DOHH2 (cell line): ENCODE measurements around the gene PLA2G3.

Experiments used
- H3F3A ChIP-seq: fragments of 200-600 bp; sonication (generic), shearing (Covaris generic); 2 replicates; pipeline ENCODE4 v1.6.0; 2016; ENCODE audit warnings: antibody characterized with exemption, mild to moderate bottlenecking; ENCODE audit not compliant: control insufficient read depth, insufficient read depth
- H3K27ac ChIP-seq: fragments of 200-600 bp; sonication (generic); 2 replicates; pipeline ENCODE4 v1.5.1; 2014; ENCODE audit warnings: low read depth, mild to moderate bottlenecking, low read length, moderate library complexity
- H3K27me3 ChIP-seq: fragments of 200-600 bp; sonication (generic); 2 replicates; pipeline ENCODE4 v1.6.1; 2014; ENCODE audit warnings: mild to moderate bottlenecking, low read length, mixed read lengths; ENCODE audit not compliant: control insufficient read depth
- H3K36me3 ChIP-seq: fragments of 200-600 bp; sonication (generic); 2 replicates; pipeline ENCODE4 v1.6.1; 2014; ENCODE audit warnings: mild to moderate bottlenecking, low read length, moderate library complexity, mixed read lengths; ENCODE audit not compliant: control insufficient read depth
- H3K4me1 ChIP-seq: fragments of 200-600 bp; sonication (generic); 2 replicates; pipeline ENCODE4 v1.6.1; 2014; ENCODE audit warnings: mild to moderate bottlenecking, low read length, mixed read lengths; ENCODE audit not compliant: control insufficient read depth
- H3K4me2 ChIP-seq: fragments of 200-600 bp; sonication (generic); 2 replicates; pipeline ENCODE4 v1.6.0; 2014; ENCODE audit warnings: mild to moderate bottlenecking, low read length, moderate library complexity
- H3K4me3 ChIP-seq: fragments of 200-600 bp; sonication (generic); 2 replicates; pipeline ENCODE4 v1.5.1; 2014; ENCODE audit warnings: mild to moderate bottlenecking, low read length, mixed read lengths
- H3K79me2 ChIP-seq: fragments of 200-600 bp; sonication (generic); 2 replicates; pipeline ENCODE4 v1.6.1; 2014; ENCODE audit warnings: mild to moderate bottlenecking, low read length, mixed read lengths; ENCODE audit not compliant: control insufficient read depth
- H3K9me2 ChIP-seq: fragments of 200-600 bp; sonication (generic); replicated peaks from 2 replicates; pipeline ENCODE4 v1.6.1; 2014; ENCODE audit warnings: mild to moderate bottlenecking, low read length, mixed read lengths; ENCODE audit not compliant: control insufficient read depth
- H3K9me3 ChIP-seq: fragments of 200-600 bp; sonication (generic); 2 replicates; pipeline ENCODE4 v1.6.1; 2014; ENCODE audit warnings: antibody characterized with exemption, low read length, mixed read lengths; ENCODE audit not compliant: control insufficient read depth, insufficient read depth
- H4K20me1 ChIP-seq: fragments of 200-600 bp; sonication (generic); 2 replicates; pipeline ENCODE4 v1.6.0; 2014; ENCODE audit warnings: low read depth, mild to moderate bottlenecking, antibody characterized with exemption, low read length, moderate library complexity; ENCODE audit not compliant: control insufficient read depth, insufficient read depth
- EZH2phosphoT487 ChIP-seq: fragments of 200-600 bp; sonication (generic); IDR thresholded peaks from 2 replicates; pipeline ENCODE4 v1.6.1; 2017; ENCODE audit warnings: borderline replicate concordance, mild to moderate bottlenecking, antibody characterized with exemption, low read length, moderate library complexity, mixed read lengths
- TF ChIP-seq, protein P1 (sequence below): fragments of 200-600 bp; sonication (generic); IDR thresholded peaks from one replicate; pipeline ENCODE4 v1.5.1; 2014; ENCODE audit warnings: antibody characterized with exemption, mild to moderate bottlenecking, low read depth, low read length; ENCODE audit not compliant: poor library complexity, severe bottlenecking

Gene PLA2G3

DNA sequence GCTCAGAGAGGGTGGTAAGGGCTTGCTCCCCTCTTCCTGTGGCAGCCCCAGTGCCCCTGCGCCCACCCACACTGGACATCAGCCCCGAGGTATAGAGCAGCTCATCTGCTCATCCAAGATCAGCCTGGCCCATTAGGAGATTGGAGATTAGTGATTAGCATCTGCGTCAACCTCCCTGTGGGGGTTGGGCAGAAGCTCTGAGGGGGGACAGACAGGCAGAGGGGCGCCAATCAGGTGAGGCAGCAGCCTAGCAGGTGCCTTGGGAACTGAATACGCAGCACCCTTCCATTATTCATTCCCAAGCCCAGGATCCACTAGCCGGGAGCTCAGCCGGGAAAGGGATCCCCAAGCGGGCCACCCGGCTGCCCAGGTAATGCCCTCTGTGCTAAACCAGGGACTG is 48.1 kb downstream of the PLA2G3 start:
- no peaks in the 10 kb centered on the region for H3K9me3 ChIP-seq
- no peaks in the 10 kb centered on the region for H4K20me1 ChIP-seq
- H3K27me3 ChIP-seq: no peaks in the 10 kb centered on the region
- H3K4me2 ChIP-seq: no peak overlapping the region
- no peak overlapping the region for H3K27ac ChIP-seq
- no peaks in the 10 kb centered on the region for H3K36me3 ChIP-seq
- no peak overlapping the region for H3K4me3 ChIP-seq
- no peaks in the 10 kb centered on the region for H3F3A ChIP-seq
- H3K9me2 ChIP-seq: no peaks in the 10 kb centered on the region
- TF ChIP-seq, protein P1, sequence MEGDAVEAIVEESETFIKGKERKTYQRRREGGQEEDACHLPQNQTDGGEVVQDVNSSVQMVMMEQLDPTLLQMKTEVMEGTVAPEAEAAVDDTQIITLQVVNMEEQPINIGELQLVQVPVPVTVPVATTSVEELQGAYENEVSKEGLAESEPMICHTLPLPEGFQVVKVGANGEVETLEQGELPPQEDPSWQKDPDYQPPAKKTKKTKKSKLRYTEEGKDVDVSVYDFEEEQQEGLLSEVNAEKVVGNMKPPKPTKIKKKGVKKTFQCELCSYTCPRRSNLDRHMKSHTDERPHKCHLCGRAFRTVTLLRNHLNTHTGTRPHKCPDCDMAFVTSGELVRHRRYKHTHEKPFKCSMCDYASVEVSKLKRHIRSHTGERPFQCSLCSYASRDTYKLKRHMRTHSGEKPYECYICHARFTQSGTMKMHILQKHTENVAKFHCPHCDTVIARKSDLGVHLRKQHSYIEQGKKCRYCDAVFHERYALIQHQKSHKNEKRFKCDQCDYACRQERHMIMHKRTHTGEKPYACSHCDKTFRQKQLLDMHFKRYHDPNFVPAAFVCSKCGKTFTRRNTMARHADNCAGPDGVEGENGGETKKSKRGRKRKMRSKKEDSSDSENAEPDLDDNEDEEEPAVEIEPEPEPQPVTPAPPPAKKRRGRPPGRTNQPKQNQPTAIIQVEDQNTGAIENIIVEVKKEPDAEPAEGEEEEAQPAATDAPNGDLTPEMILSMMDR: no peak
- TF ChIP-seq EZH2phosphoT487: no peak
- H3K4me1 ChIP-seq: peaks cover 12% of the 10 kb centered on the region
- no peaks in the 10 kb centered on the region for H3K79me2 ChIP-seq

DNA sequence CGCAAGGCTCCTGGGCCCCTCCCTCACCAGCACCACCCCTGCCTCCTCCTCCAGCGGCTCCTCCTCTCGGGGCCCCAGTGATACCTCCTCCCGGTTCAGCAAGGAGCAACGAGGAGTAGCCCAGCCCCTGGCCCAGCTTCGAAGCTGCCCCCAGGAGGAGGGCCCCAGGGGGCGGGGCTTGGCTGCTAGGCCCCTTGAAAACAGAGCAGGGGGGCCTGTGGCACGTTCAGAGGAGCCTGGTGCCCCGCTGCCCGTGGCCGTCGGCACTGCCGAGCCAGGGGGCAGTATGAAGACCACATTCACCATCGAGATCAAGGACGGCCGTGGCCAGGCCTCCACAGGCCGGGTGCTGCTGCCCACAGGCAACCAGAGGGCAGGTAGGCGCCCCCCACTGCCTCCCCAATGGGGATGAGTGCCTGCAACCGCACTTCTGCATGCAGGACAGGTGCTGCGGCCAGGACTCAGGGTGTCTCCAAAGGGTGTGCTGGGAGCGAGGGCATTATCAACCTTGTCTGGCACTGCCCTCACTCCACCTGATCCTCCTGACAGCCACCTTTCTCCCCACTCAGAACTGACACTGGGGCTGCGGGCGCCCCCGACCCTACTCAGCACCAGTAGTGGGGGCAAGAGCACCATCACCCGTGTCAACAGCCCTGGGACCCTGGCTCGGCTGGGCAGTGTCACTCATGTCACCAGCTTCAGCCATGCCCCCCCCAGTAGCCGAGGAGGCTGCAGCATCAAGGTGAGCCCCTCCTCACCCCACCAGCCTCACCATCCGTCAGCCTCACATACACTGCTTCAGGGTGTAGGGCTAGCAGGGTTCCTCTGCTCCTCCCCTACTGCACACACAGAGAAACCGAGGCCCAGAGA is 49.0 kb downstream of the PLA2G3 start:
- no peaks in the 10 kb centered on the region for H3F3A ChIP-seq
- no peaks in the 10 kb centered on the region for H3K79me2 ChIP-seq
- TF ChIP-seq, protein P1: no peak
- TF ChIP-seq EZH2phosphoT487: no peak
- H3K4me3 ChIP-seq: no peak overlapping the region
- H3K36me3 ChIP-seq: no peaks in the 10 kb centered on the region
- H3K4me1 ChIP-seq: peaks cover 12% of the 10 kb centered on the region
- H4K20me1 ChIP-seq: no peaks in the 10 kb centered on the region
- no peak overlapping the region for H3K4me2 ChIP-seq
- no peaks in the 10 kb centered on the region for H3K9me3 ChIP-seq
- H3K27me3 ChIP-seq: no peaks in the 10 kb centered on the region
- no peaks in the 10 kb centered on the region for H3K9me2 ChIP-seq
- H3K27ac ChIP-seq: no peak overlapping the region

DNA sequence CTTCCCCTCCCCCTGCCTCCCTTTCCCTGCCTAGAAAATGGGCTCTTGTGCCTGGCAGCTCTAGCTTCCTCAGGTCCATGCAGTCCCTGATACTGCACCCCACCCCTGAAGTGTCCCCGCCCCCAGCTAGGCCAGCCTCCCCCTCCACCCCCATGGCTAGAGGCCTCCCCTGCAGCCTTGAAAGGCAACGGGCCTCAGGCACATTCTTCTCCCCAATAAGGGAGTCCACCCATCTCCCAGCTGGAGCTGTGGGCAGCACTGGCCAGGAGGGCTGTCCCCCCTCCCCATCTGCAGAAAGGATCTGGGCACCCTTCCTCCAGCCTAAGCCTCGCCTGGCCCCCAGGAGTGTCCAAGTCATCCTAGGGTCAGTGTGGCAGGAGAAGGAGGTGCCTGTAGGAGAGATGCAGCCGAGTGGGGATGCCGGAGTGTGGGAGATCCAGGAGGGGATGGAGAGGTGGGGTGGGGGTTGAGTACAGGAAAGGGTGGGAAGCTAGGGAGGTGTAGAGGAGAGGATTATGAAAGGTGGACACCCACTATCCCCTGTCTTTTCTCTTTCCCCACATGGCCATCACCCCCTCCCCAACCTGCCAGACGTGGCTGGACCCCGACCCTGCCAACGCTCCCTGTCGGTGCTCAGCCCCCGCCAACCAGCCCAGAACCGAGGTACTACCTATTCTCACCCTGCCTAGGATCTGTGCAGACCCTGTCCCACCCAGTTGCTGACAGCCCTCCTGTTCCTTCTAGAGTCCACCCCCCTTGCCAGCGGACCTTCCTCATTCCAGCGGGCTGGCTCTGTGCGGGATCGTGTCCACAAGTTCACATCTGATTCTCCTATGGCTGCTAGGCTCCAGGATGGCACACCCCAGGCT is 49.9 kb downstream of the PLA2G3 start:
- Histone ChIP-seq H3K9me2 (no peaks in the 10 kb centered on the region), H3K4me3 (no peak overlapping the region), H4K20me1 (no peaks in the 10 kb centered on the region), H3K36me3 (no peaks in the 10 kb centered on the region), H3K27me3 (no peaks in the 10 kb centered on the region), H3K79me2 (no peaks in the 10 kb centered on the region), H3F3A (no peaks in the 10 kb centered on the region), H3K27ac (no peak overlapping the region), H3K4me2 (no peak overlapping the region), H3K9me3 (no peaks in the 10 kb centered on the region), H3K4me1 (peaks cover 15% of the 10 kb centered on the region)
- TF ChIP-seq, protein P1: no peak
- no peak for TF ChIP-seq EZH2phosphoT487
